ENCODE data around the gene NTF4.

- TF ChIP-seq ZNF274 (IDR thresholded peaks at IDR 0.05; ENCODE audit: low read depth, low read length) (no peak), YY1 (IDR thresholded peaks at IDR 0.05; ENCODE audit: insufficient read depth, insufficient read length) (no peak), SUZ12 (IDR thresholded peaks at IDR 0.05; ENCODE audit: extremely low read depth, insufficient read depth, insufficient read length) (no peak)
Measured at GRCh38 chr19:49061000-49061399, 3.6 kb downstream of the NTF4 start.
